GM21515 (cell line): Measurements from ENCODE around the gene PTBP1.
A peak's percentile ranks its signal among the peaks of the same experiment; 100 is the strongest.

ENCODE experiments used
- ATAC-seq: cut with Tn5 transposase; IDR thresholded peaks from one replicate; pipeline ENCODE4 v1.9.1; 2021; ENCODE audit not compliant: unreplicated experiment

The PTBP1 gene

DNA sequence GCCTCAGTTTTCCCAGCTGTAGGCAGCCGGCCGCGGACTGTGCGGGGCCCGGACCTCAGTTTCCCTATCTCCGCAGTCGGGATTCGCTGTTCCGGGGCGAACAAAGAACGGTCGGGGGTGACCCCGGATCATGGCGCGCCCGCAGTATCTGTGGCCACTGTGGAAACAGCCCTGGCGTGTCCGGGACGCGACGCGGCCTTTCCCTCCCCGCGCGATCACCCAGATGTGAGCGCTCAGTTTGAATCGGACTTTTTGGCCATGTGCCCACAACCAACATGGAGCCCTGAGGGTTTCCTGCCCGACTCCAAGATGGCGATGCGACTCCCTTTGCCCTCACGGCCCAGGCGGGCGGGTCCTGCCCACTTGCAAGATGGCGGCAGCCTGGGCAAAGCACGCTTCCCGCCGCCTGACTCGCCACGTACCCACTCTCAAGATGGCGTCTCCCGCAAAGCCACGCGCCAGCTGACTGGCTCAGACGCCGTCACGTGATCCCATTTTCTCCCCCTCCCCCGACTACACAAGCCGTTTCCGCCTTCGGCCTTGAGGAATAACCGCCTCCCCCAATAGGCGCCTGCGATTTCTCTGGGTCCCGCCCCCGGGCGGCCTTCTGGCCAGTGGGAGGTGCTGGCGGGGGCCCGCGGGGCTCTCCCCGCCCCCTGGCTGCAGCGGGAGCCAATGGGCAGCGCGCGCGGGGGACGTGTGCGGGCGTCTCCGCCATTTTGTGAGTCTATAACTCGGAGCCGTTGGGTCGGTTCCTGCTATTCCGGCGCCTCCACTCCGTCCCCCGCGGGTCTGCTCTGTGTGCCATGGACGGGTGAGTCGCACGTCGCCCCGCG, at the start of gene PTBP1:
TSS of gene PTBP1 (plus strand) at position 761 of the 836 bp plus-strand sequence. CDS start at position 807, 46 bp downstream.
- ATAC-seq, result peak; percentile 73

DNA sequence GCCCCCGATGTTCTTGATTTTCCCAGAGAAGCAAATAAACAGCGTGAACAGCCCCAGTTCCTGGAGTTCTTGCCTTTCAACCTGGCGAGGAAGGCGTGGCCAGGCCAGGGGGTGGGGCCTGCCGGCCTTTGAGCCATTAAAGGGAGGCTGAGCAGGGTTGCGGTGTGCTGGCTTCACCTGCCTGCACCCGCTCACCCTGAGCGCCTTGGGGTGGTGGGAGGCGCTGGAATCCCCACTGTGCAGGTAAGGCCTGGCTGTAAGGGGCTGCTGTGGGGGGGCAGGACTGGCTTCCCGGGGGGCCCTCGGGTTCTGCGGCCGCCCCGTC, 49.0 kb upstream of the PTBP1 start:
- ATAC-seq, result no peak

DNA sequence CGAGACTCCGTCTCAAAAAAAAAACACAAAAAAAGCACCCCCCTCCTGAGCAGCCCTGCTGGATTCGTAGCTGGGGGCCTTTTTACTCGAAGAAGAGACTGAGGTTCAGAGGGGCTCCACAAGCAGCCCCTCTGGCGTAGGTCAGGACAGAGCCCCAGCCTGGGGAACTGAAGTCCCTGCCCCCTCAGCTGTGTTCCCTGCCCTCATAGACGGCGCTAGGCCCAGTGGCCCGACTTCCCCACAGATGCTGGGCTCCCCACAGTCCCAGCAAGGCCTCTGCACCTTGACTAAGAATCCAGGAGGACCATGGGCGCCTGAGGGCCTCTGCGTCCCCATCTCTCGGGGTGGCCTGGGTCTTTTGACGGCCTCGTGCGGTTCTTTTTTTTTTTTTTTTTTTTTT, 47.4 kb upstream of the PTBP1 start:
- no peak for ATAC-seq

DNA sequence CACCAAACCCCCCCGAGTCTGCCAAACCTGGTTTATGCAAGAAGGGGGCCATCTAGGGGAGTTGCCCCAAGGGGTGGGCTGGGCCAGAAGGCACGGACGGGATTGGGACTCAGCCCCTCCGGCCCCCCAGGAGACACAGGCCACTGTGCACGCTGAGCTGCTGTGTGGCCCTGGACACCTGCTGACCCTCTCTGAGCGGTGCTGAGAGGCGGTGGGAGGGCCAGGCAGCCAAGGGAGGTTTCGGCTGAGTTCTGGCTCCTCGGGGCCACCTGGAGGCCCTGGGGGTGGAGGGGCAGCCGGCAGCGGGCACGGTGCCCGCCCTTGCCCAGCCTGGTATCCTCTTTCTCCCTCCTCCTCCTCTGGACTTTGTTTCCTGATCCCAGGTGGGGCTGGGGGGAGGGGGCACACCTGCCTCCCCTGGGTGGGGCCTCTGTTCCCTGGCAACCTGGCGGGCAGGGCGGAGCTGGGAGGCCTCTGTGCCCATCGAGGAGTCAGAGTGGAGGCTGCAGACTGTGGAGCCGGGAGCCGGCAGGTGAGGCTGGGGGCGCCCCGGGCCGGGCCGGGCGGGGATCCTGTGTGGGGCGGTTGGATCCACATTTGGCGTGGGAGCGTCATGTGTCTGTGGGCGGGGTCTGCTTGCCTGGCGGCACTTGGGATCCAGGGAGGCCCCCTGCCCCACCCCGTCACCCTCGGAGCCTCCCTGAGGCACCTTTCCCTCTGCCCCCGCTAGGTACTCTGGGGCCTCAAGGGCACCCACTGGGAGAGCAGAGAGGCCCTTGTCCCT, 46.4 kb upstream of the PTBP1 start, which contains the start of gene MISP:
TSS of gene MISP (plus strand) at position 473 of the 784 bp plus-strand sequence. CDS start 5,835 bp downstream, outside the sequence.
- no peak for ATAC-seq

DNA sequence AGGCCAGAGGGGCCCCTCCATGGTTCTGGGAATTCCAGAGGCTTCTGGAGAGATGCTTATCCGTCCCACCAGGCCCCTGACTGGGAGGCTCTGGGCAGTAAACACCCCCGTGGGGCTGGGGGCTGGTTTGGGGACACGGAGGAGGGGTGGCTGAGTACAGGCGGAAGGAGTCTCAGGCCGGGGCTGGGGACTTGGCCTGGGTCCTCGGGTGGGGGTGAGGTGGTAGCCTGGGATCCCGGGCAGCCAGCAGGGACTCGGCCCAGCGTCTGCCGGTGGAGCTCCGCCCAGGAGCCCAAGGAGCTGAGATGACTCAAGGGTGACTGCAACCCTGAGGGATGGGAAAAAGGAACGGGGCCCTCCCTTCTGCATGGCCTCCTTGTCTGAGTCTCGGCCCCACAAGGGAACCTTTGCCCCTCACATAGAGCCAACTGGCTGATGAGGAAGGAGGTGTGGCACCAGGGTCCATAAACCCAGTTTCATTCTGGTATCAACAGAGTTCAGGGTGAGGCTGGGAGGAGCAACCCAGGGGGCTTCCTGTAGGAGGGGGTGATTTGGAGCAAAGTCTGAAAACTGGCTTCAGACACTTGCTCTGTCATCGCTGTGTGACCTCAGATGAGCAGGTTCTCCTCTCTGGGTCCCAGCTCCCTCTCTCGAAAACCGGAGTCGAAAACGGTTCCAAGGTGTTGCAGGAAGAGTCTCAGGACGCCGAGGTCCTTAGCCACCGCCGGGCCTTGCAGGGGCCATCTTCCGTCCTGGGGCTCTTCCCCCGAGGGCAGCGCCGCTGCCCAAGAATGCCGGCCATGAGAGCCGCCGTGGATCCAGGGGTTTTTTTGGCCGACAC, 45.5 kb upstream of the PTBP1 start:
- no peak for ATAC-seq

DNA sequence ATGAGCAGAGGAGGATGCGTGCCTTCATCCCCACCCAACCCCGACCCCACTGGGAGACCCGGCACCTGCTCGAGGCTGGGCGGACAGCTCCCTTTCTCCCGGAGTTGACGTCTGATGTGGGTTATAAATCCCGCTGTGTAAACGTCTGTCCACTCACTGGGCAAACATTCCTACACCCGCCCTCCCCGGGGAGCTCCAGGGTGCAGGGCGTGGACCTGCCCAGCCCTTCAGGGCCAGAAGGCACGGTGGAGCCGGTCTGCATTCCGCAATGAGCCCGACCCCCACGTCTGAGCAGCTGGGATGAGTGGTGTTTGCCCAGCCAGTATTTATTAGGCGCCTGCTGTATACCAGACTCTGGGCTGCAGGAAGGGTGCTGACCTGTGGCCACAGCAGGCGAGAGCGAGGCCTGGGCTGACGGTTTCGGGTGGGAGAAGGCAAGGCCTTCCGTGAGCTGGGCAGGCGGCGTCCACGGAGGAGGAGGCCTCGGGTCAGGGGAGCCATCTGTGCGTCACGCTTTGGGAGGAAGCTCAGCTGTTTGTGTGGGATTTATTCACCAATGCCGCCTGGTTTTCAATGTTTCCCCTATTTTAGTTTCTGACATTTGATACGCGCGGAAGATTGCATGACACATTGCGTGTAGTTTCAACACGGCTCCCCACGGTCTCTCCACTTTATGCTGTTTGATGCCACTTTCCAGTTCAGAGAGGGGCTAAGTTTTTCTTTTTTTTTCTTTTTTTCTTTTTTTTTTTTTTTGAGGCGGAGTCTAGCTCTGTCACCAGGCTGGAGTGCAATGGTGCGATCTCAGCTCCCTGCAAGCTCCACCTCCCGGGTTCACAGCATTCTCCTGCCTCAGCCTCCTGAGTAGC, 44.4 kb upstream of the PTBP1 start:
- ATAC-seq, result no peak

DNA sequence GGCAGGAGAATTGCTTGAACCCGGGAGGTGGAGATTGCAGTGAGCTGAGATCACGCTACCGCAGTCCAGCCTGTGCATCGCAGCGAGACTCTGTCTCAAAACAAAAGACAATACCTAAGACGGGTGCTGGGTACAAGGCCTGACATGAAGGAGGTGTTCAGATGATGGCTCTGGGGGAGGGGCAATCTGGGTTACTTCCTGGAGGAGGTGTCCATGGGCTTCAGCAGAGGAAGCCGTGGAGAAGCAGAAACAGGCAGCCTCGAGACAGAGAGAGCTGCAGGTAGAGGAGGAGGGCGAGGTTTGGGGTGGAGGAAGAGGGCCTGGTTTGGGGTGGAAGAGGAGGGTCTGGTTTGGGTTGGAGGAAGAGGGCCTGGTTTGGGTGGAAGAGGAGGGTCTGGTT, 42.7 kb upstream of the PTBP1 start:
- ATAC-seq, result no peak

DNA sequence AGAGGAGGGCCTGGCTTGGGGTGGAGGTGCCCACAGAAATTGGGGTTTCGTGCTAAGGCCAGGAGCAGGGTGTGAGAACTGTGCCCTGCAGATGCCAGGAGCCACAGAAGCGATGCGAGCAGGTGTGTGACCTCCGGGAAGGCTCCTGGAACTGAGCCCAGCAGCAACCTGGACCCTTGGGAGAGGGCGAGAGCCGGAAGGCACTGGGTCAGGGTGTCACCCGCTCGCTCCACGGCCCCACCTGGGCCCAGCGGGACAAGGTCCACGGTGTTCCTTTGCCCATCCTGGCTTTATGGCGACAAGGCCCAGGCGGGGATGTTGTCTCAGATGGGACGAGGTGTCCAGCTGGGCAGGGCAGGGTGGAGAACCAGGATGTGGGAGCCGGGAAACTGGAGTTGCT, 42.2 kb upstream of the PTBP1 start:
- ATAC-seq, result no peak

DNA sequence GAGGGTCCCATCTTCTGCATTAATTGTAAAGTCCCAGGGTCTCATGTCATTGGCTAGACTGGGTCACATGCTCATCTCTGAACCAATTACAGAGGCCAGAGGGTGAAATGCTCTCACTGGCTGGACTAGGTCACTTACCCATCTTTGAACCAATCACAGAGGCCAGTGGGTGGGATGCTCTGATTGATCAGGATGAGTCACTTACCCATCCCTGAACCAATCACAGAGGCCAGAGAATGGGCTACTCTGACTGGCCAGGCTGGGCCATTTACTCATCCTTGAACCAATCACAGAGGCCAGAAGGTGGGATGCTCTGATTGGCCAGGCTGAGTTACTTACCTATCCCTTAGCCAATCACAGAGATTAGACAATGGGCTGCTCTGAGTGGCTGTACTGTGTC, 41.0 kb upstream of the PTBP1 start:
- ATAC-seq, result no peak

DNA sequence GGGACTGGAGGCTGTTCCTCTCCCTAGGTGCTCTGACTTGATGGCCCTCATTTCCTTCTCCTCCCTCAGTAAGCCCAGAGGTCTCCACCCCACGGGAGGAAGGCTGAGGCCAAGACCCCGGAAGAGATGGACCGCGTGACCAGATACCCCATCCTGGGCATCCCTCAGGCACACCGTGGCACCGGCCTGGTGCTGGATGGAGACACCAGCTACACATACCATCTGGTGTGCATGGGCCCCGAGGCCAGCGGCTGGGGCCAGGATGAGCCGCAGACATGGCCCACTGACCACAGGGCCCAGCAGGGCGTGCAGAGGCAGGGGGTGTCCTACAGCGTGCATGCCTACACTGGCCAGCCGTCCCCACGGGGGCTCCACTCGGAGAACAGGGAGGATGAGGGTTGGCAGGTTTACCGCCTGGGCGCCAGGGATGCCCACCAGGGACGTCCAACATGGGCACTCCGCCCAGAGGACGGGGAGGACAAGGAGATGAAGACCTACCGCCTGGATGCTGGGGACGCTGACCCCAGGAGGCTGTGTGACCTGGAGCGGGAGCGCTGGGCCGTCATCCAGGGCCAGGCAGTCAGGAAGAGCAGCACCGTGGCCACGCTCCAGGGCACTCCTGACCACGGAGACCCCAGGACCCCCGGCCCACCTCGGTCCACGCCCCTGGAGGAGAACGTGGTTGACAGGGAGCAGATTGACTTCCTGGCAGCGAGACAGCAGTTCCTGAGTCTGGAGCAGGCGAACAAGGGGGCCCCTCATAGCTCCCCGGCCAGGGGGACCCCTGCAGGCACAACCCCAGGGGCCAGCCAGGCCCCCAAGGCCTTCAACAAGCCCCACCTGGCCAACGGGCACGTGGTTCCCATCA, 40.2 kb upstream of the PTBP1 start:
- no peak for ATAC-seq

DNA sequence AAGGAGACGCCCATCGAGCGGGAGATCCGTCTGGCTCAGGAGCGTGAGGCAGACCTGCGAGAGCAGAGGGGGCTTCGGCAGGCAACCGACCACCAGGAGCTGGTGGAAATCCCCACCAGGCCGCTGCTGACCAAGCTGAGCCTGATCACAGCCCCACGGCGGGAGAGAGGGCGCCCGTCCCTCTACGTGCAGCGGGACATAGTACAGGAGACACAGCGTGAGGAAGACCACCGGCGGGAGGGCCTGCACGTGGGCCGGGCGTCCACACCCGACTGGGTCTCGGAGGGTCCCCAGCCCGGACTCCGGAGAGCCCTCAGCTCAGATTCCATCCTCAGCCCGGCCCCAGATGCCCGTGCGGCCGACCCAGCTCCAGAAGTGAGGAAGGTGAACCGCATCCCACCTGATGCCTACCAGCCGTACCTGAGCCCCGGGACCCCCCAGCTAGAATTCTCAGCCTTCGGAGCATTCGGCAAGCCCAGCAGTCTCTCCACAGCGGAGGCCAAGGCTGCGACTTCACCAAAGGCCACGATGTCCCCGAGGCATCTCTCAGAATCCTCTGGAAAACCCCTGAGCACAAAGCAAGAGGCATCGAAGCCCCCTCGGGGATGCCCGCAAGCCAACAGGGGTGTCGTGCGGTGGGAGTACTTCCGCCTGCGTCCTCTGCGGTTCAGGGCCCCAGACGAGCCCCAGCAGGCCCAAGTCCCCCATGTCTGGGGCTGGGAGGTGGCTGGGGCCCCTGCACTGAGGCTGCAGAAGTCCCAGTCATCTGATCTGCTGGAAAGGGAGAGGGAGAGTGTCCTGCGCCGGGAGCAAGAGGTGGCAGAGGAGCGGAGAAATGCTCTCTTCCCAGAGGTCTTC, 39.2 kb upstream of the PTBP1 start:
- no peak for ATAC-seq

DNA sequence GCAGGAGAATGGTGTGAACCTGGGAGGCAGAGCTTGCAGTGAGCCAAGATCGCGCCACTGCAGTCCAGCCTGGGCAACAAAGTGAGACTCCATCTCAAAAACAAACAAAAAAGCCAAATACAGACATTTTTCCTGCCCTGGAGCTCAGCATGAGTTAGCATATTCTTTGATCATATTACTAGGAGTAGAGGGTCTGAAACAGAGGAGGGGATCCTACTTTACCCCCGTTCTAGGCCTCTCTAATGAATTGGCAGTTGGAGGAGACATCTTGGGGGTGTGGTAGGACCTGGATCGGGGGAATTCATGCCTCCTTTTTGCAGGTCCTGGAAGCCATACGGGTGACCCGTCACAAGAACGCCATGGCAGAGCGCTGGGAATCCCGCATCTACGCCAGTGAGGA, 34.1 kb upstream of the PTBP1 start:
- no peak for ATAC-seq

DNA sequence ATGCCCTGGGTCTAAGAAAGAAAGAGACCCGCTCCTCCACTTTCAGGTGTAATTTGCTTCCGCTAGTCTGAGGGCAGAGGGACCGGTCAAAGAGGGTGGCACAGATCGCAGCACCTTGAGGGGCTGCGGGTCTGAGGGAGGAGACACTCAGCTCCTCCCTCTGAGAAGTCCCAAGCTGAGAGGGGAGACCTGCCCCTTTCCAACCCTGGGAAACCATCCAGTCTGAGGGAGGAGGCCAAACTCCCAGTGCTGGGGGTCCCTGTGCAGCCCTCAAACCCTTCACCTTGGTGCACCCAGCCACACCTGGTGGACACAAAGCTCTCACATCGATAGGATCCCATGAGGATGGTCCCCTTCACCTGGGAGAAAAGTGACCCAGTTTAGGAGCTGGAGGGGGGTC, 33.4 kb upstream of the PTBP1 start:
- ATAC-seq, result no peak

DNA sequence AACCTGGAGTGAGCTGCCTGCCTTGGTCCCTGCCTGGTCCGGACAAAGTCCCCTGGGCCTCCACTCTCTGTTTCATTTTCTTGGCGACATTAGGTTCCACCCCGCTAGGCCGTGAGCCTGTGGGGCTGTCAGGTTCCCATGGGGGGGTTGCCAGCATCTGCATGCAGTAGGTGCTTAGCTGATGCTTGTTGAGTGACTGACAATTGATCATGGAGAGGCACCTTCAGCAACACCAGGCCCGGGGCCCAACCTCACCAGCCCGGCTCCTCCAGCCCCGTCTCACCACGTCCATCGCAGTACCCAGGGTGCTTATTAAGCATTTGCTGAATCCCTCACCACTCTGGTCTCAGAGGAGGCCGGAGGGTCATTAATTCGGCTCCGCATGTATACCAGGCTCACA, 33.0 kb upstream of the PTBP1 start:
- no peak for ATAC-seq

DNA sequence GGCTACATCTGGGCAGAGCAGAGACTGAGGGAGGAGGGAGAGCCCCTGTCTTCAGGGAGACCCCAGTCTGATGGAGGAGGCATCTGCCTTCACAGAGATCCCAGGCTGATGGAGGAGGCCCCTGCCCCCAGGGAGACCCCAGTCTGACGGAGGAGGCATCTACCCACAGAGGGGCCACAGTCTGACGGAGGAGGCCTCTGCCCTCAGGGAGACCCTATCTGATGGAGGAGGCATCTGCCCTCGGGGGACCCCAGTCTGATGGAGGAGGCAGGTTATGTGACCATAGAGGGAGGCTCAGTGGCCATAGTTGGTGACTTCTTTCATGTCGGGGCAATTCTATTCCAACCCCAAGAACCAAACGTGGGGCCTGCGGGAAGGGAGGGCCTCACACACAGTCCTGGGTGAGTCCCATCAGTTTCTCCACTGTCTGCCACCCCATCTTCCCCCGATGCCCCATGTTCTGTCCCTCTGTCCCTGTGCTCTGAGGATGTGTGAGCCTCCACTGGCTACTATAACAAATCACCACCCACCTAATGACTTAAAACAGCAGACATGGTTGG, 32.0 kb upstream of the PTBP1 start:
- no peak for ATAC-seq

DNA sequence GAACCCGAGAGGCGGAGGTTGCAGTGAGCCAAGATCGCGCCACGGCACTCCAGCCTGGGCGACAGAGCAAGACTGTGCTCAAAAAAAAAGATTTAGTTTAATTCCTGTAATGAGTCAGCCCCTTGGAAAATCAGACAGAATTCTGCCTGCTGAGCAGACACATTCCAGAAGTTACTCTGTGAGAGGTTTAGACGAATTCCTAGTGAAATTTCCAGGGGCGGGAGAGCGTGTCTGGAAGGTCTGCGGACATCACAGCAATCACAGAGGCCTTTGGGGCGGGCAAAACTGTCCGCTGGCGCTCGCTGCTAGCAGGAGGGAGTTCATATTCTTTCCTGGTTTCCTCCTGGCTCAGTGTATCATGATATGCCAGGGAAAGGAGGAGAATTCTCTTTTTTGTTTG, 28.8 kb upstream of the PTBP1 start:
- no peak for ATAC-seq

DNA sequence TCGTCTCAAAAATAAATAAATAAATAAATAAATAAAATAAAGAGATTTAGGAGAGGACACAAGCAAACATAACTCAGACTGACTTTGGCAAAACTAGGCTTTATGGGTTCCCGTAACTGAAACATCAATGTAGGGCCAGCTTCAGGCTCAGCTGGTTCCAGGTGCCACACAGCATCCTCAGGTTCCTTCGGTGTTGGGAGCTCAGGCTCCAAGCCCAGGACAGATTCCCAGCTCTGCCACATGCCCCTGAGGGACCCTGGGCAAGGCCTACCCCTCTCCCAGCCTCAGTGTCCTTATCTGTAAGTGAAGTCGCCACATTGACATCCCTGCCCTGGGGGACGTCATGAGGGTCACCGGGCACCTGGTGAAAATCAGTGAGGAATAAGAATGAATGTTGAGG, 27.6 kb upstream of the PTBP1 start:
- ATAC-seq, result no peak

DNA sequence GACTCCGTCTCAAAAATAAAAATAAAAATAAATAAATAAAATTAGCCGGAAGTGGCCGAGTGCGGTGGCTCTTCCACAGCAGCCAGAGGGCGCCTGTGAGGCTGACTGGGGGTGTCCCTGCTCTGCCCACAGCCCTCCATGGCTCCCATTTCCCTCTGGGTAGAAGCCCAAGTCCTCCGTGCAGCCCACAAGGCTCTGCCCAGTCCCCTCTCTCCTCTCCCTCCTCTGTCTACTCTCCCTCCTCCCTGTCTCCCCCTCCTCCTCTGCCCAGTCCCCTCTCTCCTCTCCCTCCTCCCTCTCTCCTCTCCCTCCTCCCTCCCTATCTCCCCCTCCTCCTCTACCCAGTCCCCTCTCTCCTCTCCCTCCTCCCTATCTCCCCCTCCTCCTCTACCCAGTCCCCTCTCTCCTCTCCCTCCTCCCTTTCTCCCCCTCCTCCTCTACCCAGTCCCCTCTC, 25.9 kb upstream of the PTBP1 start:
- ATAC-seq, result no peak
